Measurements from ENCODE around the gene SPATA2. TPM values are rescaled to one million over a fixed set of nuclear protein-coding genes. Genes with fewer than 3 reads are reported as not detected.
A peak's percentile ranks its signal among the peaks of the same experiment; 100 is the strongest.

SPATA2 gene
- total RNA-seq, 1 donor from 2014 or later, result 8.7 TPM

DNA sequence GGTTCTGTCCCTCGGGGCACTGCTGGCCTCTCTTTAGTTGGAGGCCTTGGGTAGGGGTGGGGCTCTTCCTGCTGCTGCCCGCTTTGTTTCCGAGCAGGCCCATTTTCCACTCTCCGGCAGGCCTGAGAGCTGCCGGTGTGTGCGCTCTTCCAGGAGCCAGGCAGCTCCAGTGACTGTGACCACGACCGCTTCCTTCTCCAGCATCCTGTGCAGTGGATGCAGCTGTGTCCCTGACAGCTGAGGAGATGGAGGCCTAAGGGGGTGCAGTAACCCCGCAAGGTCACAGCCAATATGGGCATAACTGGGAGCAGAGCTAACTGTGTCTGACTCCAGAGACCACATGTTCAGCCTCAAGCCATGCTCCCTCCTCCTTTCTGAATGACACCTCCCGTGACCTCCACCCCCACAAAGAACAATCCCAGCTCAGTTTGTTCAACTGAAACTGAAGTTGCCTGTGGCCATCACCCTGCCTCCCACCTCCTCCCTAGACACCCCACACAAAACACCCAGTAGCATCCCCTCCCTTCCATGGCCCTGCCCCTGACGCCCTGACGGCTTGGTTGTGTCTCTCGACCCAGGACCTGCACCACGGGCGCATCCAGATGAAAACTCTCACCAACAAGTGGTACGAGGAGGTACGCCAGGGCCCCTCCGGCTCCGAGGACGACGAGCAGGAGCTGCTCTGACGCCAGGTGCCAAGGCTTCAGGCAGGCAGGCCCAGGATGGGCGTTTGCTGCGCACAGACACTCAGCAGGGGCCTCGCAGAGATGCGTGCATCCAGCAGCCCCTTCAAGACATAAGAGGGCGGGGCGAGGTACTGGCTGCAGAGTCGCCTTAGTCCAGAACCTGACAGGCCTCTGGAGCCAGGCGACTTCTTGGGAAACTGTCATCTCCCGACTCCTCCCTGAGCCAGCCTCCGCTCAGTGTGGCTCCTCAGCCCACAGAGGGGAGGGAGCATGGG, 27.8 kb downstream of the SPATA2 start:
- intact Hi-C loops (cut with DNase I), result no loop called here
- Histone ChIP-seq H3K27me3 (no peaks in the 10 kb centered on the region), H3K9me3 (no peaks in the 10 kb centered on the region), H3K36me3 (peaks cover 32% of the 10 kb centered on the region), H3K27ac (peak overlapping the region; percentile 68), H3K4me1 (peaks cover 46% of the 10 kb centered on the region), H3K4me3 (no peak overlapping the region)
- TF ChIP-seq CTCF (IDR thresholded peaks at IDR 0.05), result no peak
- ATAC-seq, result peak; percentile 5
- no peak for DNase-seq

GRCh38 chr20:49886571-49887213, 28.6 kb downstream of the SPATA2 start:
- Histone ChIP-seq H3K27ac (peak overlapping the region; percentile 68), H3K9me3 (no peaks in the 10 kb centered on the region), H3K4me1 (peaks cover 40% of the 10 kb centered on the region), H3K4me3 (no peak overlapping the region), H3K36me3 (peaks cover 37% of the 10 kb centered on the region), H3K27me3 (no peaks in the 10 kb centered on the region)
- ATAC-seq, result no peak
- no peak for TF ChIP-seq CTCF (IDR thresholded peaks at IDR 0.05)
- no peak for DNase-seq
- intact Hi-C loops (cut with DNase I), result no loop called here

DNA sequence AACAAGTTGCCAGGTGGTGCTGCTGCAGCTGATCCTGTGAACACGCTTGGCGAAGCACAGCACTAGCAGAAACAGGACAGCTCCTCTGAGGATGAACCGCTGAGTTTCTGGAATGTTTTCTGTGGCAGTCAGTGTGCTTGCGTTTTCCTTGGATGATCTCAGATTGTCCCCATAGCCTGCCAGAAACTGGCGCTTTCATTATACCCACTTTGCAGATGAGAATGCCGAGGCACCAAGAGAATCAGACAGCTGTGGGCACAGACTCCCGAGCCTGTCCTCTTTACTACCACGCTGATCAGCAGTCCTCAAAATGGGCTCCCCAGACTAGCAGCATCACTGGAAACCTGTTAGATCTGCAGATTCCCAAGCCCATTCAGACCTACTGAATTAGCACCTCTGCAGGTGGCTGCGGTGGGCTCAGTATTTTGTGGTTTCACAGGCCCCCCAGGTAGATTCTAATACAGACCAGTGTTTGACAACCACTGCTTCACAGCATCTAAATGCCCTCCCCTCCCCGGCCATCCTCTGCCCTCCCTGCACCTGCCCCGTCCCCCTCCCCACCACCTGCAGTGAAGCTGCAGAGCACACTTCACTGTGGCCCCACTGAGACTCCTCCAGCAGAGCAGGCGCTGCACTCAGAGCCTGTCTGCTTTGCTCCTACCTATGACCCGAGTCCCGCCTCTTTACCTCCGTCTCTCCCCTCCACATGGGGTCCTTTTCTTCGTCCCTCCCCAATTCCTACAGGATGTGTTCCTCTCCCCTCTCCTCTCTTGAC, 29.6 kb downstream of the SPATA2 start:
- no peak for TF ChIP-seq CTCF (IDR thresholded peaks at IDR 0.05)
- Histone ChIP-seq H3K4me1 (peaks cover 36% of the 10 kb centered on the region), H3K27ac (no peak overlapping the region), H3K4me3 (no peak overlapping the region), H3K36me3 (peaks cover 47% of the 10 kb centered on the region), H3K27me3 (no peaks in the 10 kb centered on the region), H3K9me3 (no peaks in the 10 kb centered on the region)
- ATAC-seq, result no peak
- intact Hi-C loops (cut with DNase I), result no loop called here
- no peak for DNase-seq

GRCh38 chr20:49883246-49883802, 32.0 kb downstream of the SPATA2 start:
- Histone ChIP-seq H3K36me3 (peaks cover 64% of the 10 kb centered on the region), H3K27ac (no peak overlapping the region)
- no peak for DNase-seq

More at GRCh38 chr20:49883246-49883802, 32.0 kb downstream of the SPATA2 start:
- ATAC-seq, result no peak
- no peaks in the 10 kb centered on the region for H3K27me3 ChIP-seq
- no peak for TF ChIP-seq CTCF (IDR thresholded peaks at IDR 0.05)
- H3K4me1 ChIP-seq, result peaks cover 11% of the 10 kb centered on the region
- H3K9me3 ChIP-seq, result no peaks in the 10 kb centered on the region
- no peak overlapping the region for H3K4me3 ChIP-seq
- intact Hi-C loops (cut with DNase I), result no loop called here

Measured in upper lobe of right lung (tissue), 1 donor.